ENCODE measurements around the gene TTLL13. TPM values are rescaled to one million over a fixed set of nuclear protein-coding genes. Genes with fewer than 3 reads are reported as not detected.
A peak's percentile ranks its signal among the peaks of the same experiment; 100 is the strongest.

Gene TTLL13
- total RNA-seq, 6 experiments from 2014 or later, result 0.13 to 0.46 TPM; not detected in 4

GRCh38 chr15:90212221-90213098 is 36.9 kb upstream of the TTLL13 start:
- Histone ChIP-seq H3K9me3 (no peaks in the 10 kb centered on the region), H3K4me3 (no peak overlapping the region), H3K36me3 (peaks cover 0 to 2% (median 0%) of the 10 kb centered on the region in 4 donors), H3K27me3 (no peaks in the 10 kb centered on the region), H3K4me1 (peaks cover 0 to 40% (median 7%) of the 10 kb centered on the region in 4 donors), H3K27ac (peak overlapping the region in 1 of 3 donors; percentile 18)
- TF ChIP-seq CTCF (IDR thresholded peaks at IDR 0.05) (no peak), POLR2A (IDR thresholded peaks at IDR 0.05) (no peak)
- ATAC-seq, result peak in 2 of 4 donors; percentile 8
- DNase-seq, result no peak
- intact Hi-C loops (cut with DNase I), result loop anchor here (10.0 kb wide), 1 partner anchor 48 kb away; no protein-coding TSS in a partner anchor
- WGBS (ENCODE audit: insufficient coverage, low coverage, low lambda C conversion rate, missing lambda C conversion rate), result 57% methylated on average over 4 of the region's 35 CpGs

GRCh38 chr15:90213122-90213817 is 36.1 kb upstream of the TTLL13 start:
- H3K4me1 ChIP-seq, result peaks cover 0 to 32% (median 7%) of the 10 kb centered on the region in 4 donors
- intact Hi-C loops (cut with DNase I), result loop anchor here (10.0 kb wide), 1 partner anchor 48 kb away; no protein-coding TSS in a partner anchor
- peak; percentile 31 to 65 (median 60) for ATAC-seq

GRCh38 chr15:90213818-90214204 is 35.5 kb upstream of the TTLL13 start:
- ATAC-seq (no peak), DNase-seq (no peak)
- Histone ChIP-seq H3K27me3 (no peaks in the 10 kb centered on the region), H3K27ac (no peak overlapping the region), H3K4me3 (no peak overlapping the region), H3K9me3 (no peaks in the 10 kb centered on the region), H3K4me1 (peaks cover 0 to 26% (median 7%) of the 10 kb centered on the region in 4 donors), H3K36me3 (peaks cover 0 to 5% (median 0%) of the 10 kb centered on the region in 4 donors)
- TF ChIP-seq CTCF (IDR thresholded peaks at IDR 0.05), result no peak
- TF ChIP-seq POLR2A (IDR thresholded peaks at IDR 0.05), result no peak
- 74% methylated on average over 9 of the region's 11 CpGs for WGBS (ENCODE audit: insufficient coverage, low coverage, low lambda C conversion rate, missing lambda C conversion rate)
- intact Hi-C loops (cut with DNase I), result loop anchor here (10.0 kb wide), 1 partner anchor 49 kb away; no protein-coding TSS in a partner anchor

More at GRCh38 chr15:90213122-90213817, 36.1 kb upstream of the TTLL13 start:
- Histone ChIP-seq H3K4me3 (no peak overlapping the region), H3K9me3 (no peaks in the 10 kb centered on the region), H3K36me3 (peaks cover 0 to 5% (median 0%) of the 10 kb centered on the region in 4 donors), H3K27ac (peak overlapping the region in 1 of 3 donors; percentile 18), H3K27me3 (no peaks in the 10 kb centered on the region)
- TF ChIP-seq POLR2A (IDR thresholded peaks at IDR 0.05) (no peak), CTCF (IDR thresholded peaks at IDR 0.05) (no peak)
- WGBS (ENCODE audit: insufficient coverage, low coverage, low lambda C conversion rate, missing lambda C conversion rate), result 54% methylated on average over 8 of the region's 12 CpGs
- no peak for DNase-seq

- no peak overlapping the region for H3K27ac ChIP-seq
- H3K9me3 ChIP-seq, result no peaks in the 10 kb centered on the region
- H3K27me3 ChIP-seq, result no peaks in the 10 kb centered on the region
- DNase-seq (no peak), ATAC-seq (no peak)
- peaks cover 0 to 5% (median 0%) of the 10 kb centered on the region in 4 donors for H3K36me3 ChIP-seq
- 76% methylated on average over 8 of the region's 8 CpGs for WGBS (ENCODE audit: insufficient coverage, low coverage, low lambda C conversion rate, missing lambda C conversion rate)
- intact Hi-C loops (cut with DNase I), result loop anchor here (10.0 kb wide), 1 partner anchor 50 kb away; no protein-coding TSS in a partner anchor
- H3K4me1 ChIP-seq, result peaks cover 0 to 26% (median 7%) of the 10 kb centered on the region in 4 donors
- no peak overlapping the region for H3K4me3 ChIP-seq
- no peak for TF ChIP-seq POLR2A (IDR thresholded peaks at IDR 0.05)
- TF ChIP-seq CTCF (IDR thresholded peaks at IDR 0.05), result peak; percentile 13 to 22 (median 17)
These were observed 34.7 kb upstream of the TTLL13 start for GRCh38 chr15:90214553-90215196.

All from right lobe of liver (tissue), 6 donors.